ENCODE data around the gene NCOA7. TPM values are rescaled to one million over a fixed set of nuclear protein-coding genes. Genes with fewer than 3 reads are reported as not detected.
"Not testable (repeated sequence)": the region's sequence is repeated elsewhere in the genome, so short reads cannot be mapped to it uniquely, and the experiment has no call there.

The NCOA7 gene
- total RNA-seq, 2 experiments from 2014 or later: 58.1 to 58.5 TPM

GRCh38 chr6:125884634-125885371, 94.0 kb downstream of the NCOA7 start:
- POLR2A ChIA-PET: no interaction called here
- CTCF ChIA-PET: no interaction called here

- ChIA-PET POLR2A (no interaction called here), CTCF (no interaction called here)
Observed at GRCh38 chr6:125886021-125886420, 95.3 kb downstream of the NCOA7 start.

- ChIA-PET POLR2A (no interaction called here), CTCF (no interaction called here)
Observed at GRCh38 chr6:125886914-125887313, 96.2 kb downstream of the NCOA7 start.

- ChIA-PET CTCF (no interaction called here), POLR2A (no interaction called here)
Observed at GRCh38 chr6:125887372-125887771, 96.6 kb downstream of the NCOA7 start.

GRCh38 chr6:125888989-125889656, 98.4 kb downstream of the NCOA7 start:
- CTCF ChIA-PET: interaction anchor here (0.9 kb wide), 1 partner anchor 31 kb away, joined by 3 read pairs; no protein-coding TSS in a partner anchor
- POLR2A ChIA-PET: no interaction called here

GRCh38 chr6:125899726-125900182, 109.0 kb downstream of the NCOA7 start:
- ChIA-PET CTCF (interaction anchor here (1.3 kb wide), 1 partner anchor 11 kb away, joined by 3 read pairs; no protein-coding TSS in a partner anchor), POLR2A (no interaction called here)

- ChIA-PET CTCF (interaction anchor here (0.7 to 3.0 kb wide), 5 partner anchors 14 to 1611 kb away, joined by 3 to 12 read pairs (median 7); partner anchors contain the start of genes HINT3 and NCOA7), POLR2A (interaction anchor here (0.7 to 1.0 kb wide), 5 partner anchors 14 to 124 kb away, joined by 3 to 9 read pairs (median 4); partner anchors contain the start of gene HINT3)
Observed at GRCh38 chr6:125904871-125905270, 114.1 kb downstream of the NCOA7 start.

- POLR2A ChIA-PET: no interaction called here
- CTCF ChIA-PET: interaction anchor here (0.8 to 3.0 kb wide), 4 partner anchors 16 to 116 kb away, joined by 3 to 12 read pairs (median 3); partner anchors contain the start of gene NCOA7
Observed at GRCh38 chr6:125906158-125906998, 115.6 kb downstream of the NCOA7 start.

GRCh38 chr6:125910527-125910926, 119.8 kb downstream of the NCOA7 start:
- CTCF ChIA-PET: interaction anchor here (0.9 kb wide), 1 partner anchor 11 kb away, joined by 3 read pairs; no protein-coding TSS in a partner anchor

GRCh38 chr6:125911051-125911451, 120.3 kb downstream of the NCOA7 start:
- POLR2A ChIA-PET: not testable (repeated sequence)
- CTCF ChIA-PET: interaction anchor here (0.9 to 1.5 kb wide), 2 partner anchors 8 to 11 kb away, joined by 3 to 4 read pairs; no protein-coding TSS in a partner anchor

More at GRCh38 chr6:125910527-125910926, 119.8 kb downstream of the NCOA7 start:
- POLR2A ChIA-PET: interaction anchor here (1.2 kb wide), 1 partner anchor 9 kb away, joined by 5 read pairs; no protein-coding TSS in a partner anchor

GRCh38 chr6:125912430-125912829, 121.7 kb downstream of the NCOA7 start:
- CTCF ChIA-PET: interaction anchor here (1.5 kb wide), 1 partner anchor 7 kb away, joined by 4 read pairs; no protein-coding TSS in a partner anchor

GRCh38 chr6:125913145-125913544, 122.4 kb downstream of the NCOA7 start:
- POLR2A ChIA-PET: no interaction called here
- CTCF ChIA-PET: no interaction called here

More at GRCh38 chr6:125912430-125912829, 121.7 kb downstream of the NCOA7 start:
- POLR2A ChIA-PET: not testable (repeated sequence)

- ChIA-PET CTCF (no interaction called here), POLR2A (no interaction called here)
Observed at GRCh38 chr6:125913864-125914351, 123.1 kb downstream of the NCOA7 start.

- ChIA-PET CTCF (interaction anchor here (0.7 to 1.7 kb wide), 3 partner anchors 39 to 126 kb away, joined by 3 to 9 read pairs (median 3); partner anchors contain the start of gene HINT3), POLR2A (no interaction called here)
Observed at GRCh38 chr6:125918230-125918629, 127.5 kb downstream of the NCOA7 start.

GRCh38 chr6:125918681-125919566, 128.2 kb downstream of the NCOA7 start:
- ChIA-PET CTCF (interaction anchor here (0.7 to 1.7 kb wide), 5 partner anchors 7 to 125 kb away, joined by 3 to 9 read pairs (median 3); partner anchors contain the start of gene HINT3), POLR2A (interaction anchor here (0.6 to 1.5 kb wide), 3 partner anchors 9 to 129 kb away, joined by 3 to 5 read pairs (median 4); partner anchors contain the start of gene NCOA7)

GRCh38 chr6:125919618-125920017, 128.9 kb downstream of the NCOA7 start:
- POLR2A ChIA-PET: interaction anchor here (0.7 to 1.5 kb wide), 3 partner anchors 10 to 528 kb away, joined by 3 to 5 read pairs (median 4); partner anchors contain the start of gene NCOA7
- CTCF ChIA-PET: interaction anchor here (0.8 to 1.4 kb wide), 3 partner anchors 8 to 37 kb away, joined by 3 to 4 read pairs (median 3); partner anchors contain the start of gene HINT3

- POLR2A ChIA-PET: no interaction called here
- CTCF ChIA-PET: interaction anchor here (0.6 to 0.7 kb wide), 2 partner anchors 16 to 127 kb away, joined by 3 to 4 read pairs; no protein-coding TSS in a partner anchor
Observed at GRCh38 chr6:125922322-125922860, 131.6 kb downstream of the NCOA7 start.

All from activated CD8-positive, alpha-beta memory T cell treated with anti-CD3 and anti-CD28 coated beads for 36 hours (primary cell).